GM18507 (cell line): Measurements from ENCODE around the gene NR2F6.
A peak's percentile ranks its signal among the peaks of the same experiment; 100 is the strongest.

Experiments used
- DNase-seq: peaks from one replicate; pipeline ENCODE4 v3.0.0; 2011; ENCODE audit warnings: low read depth; ENCODE audit not compliant: insufficient read length; ENCODE audit errors: extremely low spot score
- FAIRE-seq: peaks from 2 replicates; lab custom pipeline; 2011; peaks lifted over from hg19 to GRCh38; lab: Jason Lieb, UNC

The NR2F6 gene

DNA sequence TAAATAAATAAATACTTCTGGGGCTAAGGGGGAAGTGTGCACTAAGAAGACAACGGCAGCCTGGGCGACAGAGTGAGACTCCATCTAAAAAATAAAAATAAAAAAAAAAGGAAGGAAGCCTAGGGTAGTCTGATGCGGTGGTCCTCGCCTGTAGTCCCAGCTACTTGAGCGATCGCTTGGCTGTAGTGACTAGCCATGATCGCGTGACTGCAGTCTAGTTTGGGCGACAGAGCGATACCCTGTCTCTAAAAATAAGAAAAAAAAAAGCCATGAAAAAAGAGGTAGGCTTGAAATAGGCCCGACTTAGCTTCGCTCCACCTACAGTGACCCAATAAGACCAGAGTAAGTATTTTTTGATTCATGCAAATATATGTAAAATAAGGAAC is 20.9 kb upstream of the NR2F6 start:
- no peak for FAIRE-seq
- DNase-seq: no peak

DNA sequence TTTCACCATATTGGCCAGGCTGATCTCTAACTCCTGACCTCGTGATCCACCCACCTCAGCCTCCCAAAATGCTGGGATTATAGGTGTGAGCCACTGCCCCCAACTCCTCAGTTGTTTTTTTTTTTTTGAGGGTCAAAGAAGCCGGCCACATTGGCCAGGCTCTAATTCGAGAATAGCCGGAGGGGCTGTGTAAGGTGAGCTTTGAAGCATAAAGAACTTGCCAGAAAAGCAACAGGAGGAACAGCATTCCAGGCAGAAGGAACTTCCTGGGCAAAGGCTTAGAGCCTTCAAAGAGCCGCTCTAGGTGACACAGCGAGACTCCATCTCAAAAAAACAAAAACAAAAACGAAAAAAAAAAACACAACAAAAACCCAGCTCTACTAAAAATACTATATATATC is 20.3 kb upstream of the NR2F6 start:
- DNase-seq (no peak), FAIRE-seq (no peak)

DNA sequence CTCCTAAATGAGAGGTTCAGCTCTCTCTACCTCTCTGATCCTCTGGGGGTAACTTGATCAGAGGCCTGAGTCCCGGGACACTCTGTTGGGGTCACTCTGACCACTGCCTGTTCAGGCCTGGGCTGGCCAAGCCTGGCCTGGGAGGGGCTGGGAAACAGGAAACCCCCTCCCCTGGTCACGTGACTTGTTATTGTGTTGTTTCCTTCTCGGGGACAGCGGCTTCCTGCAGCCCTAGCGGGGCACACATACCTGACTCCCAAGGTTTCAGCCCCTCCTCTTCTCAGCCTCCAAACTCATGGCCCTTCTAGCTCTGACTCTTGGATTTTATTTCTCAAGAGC is 18.9 kb upstream of the NR2F6 start, which contains the start of gene USHBP1:
USHBP1 (minus strand) TSS at position 105 of the 339 bp plus-strand sequence. CDS start 446 bp downstream, outside the sequence.
- DNase-seq (no peak), FAIRE-seq (no peak)

DNA sequence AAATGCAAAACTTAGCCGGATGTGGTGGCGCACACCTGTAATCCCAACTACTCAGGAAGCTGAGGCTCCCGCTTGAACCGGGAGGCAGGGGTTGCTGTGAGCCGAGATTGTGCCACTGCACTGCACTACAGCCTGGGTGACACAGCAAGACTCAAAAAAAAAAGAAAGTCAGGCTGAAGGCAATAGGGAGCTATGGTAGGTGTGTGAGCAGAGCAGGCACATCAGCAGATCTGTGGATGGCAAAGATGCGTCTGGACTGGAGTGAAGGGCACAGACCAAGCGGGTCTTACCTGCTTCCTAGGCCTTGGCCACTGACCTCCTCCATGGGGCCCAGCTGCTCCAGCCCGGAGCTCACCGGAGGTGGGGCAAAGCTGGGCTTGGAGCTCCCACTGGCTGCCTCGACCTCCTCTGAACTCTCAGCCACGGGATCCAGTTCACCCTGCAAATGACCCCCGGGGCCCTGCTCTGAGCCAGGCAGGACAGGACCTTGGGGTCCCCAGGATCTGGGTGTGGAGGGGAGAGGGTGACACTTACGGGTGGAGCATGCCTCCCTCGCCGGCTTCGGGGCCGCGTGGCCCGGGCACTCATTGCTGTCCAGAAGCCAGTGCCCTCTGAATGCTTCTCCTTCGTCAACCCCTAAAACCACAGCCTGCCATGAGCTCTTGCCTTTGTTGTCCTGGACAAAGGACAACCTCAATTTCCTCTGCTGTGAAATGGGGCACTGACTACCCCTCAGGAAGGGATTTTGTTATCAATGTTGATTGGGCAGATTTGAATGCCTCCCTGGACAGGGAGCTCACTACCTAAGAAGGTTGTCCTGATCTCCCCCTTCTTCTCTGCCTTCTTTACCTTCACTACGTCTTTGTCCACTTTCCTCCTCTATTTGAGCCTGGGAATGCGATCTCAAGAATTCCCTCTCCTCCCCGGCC is 18.3 kb upstream of the NR2F6 start:
- FAIRE-seq (no peak), DNase-seq (no peak)

DNA sequence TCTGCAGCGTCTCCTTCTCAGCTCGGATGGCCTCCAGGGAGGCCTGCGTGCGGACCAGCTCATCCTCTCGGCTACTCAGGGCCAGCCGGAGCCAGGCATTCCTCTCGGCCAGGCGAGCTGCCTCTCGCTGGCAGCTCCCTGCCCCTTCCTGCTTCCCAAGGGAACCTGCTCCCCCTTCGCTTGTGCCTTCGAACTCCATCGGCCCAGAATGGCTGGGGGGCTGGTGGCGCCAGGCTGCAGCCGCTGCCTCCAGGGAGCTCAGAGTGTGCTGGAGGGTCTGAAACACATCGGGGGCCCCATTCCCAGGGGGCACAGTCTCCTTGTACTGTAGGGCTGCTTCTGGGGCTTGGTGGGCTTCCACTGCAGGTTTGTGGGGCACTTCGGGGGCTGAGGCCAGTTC is 16.8 kb upstream of the NR2F6 start:
- FAIRE-seq (no peak), DNase-seq (no peak)

DNA sequence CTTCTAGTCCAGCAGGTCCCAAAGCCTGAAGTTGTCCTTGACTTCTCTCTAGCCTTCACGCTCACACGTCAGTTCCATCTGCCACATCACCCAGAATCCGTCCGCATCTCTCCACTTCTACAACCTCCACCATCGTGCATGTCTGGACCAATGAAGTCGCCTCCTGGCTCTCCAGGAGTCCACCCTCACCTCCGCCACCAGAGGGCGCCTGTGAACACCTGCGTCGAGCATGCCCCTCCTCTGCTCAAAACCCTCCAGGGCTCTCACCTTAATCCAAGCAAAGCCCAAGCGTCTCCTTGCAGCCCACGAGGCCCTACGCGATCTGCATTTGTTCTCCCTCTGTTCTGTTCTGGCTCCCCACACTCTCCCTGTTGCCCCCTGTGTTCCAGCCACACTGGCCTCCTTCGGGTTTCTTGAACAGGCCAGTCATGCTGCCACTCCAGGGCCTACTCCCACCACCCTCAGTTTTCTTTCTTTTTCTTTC is 15.2 kb upstream of the NR2F6 start:
- peak; percentile 84 for DNase-seq
- peak; percentile 94 for FAIRE-seq

DNA sequence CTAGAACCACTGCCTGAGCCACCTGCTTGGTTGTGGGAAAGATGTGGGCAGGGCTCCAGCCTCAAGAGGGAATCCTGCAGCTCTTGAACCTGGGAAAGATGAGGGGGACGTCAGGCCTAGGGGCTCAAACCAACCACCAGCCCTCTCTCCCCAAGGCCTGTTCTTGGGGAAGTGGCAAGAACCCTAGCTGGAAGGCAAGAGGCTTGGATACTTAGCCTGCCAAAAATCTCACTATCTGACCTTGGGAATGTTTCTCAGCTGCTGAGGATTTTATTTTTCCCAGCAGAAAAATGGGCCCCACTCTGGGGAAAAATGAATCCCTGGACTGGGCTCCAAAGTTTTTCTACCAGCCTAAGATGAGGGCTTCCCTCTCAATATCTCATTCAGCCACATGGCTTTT is 14.2 kb upstream of the NR2F6 start:
- FAIRE-seq (no peak), DNase-seq (no peak)

DNA sequence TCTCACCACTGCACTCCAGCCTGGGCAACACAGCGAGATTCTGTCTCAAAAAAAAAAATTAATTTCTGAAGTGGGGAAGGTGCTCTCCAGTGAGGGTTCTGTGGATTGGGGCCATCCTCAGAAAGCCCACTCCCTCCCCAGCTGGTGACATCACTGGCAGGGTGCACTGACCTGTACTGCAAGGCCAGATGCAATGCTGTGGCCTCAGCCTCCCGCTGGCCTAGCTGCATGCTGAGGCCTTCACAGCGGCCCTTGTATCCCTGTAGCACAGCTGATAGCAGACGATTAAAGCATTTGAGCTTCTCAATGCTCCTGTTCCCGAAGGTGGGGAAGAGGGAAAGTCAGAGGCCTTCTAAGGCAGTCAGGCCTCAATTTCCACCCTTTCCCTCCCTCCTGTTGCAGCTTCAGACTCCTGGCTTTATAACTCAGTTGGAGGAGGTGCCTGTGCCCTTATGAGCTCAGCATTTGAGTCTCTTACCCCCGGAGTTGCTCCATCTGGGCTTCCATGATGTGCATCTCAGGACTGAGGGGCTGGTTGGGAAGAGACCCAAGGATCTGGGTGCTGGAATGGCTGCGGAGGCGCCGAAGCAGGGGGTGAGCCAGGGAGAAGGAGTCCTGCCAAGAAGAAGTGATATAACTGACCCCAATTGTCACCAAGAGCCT is 13.5 kb upstream of the NR2F6 start:
- DNase-seq (no peak), FAIRE-seq (no peak)

DNA sequence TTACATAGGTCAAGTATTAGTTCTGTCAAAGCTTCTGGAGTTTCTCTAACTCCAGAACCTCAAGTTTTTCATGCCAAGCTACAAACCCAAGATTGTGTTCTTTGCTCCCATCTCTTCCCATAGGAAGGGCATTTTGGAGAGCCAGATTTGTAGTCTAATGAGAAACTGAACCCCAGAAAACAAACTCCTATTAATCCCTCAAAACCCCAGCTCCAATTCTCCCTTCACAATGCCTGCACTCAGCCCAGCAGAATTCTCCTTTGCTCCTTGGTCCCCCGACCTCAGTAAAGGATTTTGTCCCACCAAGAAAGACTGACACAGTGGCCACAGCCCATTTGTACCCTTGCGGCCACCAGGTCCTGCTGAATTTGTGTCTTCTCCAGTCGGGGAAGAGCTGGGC is 10.4 kb upstream of the NR2F6 start:
- FAIRE-seq: no peak
- no peak for DNase-seq

DNA sequence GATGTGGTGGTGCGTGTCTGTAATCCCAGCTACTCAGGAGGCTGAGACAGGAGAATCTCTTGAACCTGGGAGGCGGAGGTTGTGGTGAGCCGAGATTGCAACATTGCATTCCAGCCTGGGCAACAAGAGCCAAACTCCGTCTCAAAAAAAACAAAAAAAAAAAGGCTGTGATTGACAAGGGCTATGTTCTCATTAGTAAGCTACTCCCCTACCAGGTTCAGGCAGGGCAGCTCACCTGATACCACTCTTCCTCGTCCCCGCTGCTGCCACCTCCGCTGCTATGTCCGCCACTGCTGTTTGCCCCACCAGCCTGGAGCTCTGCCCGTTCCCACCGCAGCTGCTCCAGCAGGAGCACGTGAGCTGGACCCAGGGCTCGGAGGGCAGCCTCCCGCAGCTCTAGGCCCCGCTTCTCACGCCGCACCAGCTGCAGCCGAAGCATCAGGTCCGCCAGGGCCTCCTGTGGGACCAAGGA is 9.5 kb upstream of the NR2F6 start:
- no peak for DNase-seq
- FAIRE-seq: no peak

DNA sequence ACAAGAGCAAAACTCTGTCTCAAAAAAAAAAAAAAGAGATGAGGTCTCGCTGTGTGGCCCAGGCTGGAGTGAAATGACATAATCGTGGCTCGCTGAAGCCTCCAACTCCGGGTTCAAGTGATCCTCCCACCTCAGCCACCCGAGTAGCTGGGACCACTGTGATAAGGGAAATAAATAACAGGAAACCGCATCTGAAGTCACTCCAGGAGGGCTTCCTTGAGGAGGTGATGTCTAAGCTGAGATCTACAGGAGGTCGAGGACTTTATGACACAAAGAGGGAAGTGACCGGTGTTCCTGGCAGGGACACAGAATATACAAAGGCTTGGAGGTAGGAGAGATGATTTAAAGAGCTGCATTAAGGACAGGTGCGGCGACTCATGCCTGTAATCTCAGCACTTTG is 8.9 kb upstream of the NR2F6 start:
- no peak for FAIRE-seq

DNA sequence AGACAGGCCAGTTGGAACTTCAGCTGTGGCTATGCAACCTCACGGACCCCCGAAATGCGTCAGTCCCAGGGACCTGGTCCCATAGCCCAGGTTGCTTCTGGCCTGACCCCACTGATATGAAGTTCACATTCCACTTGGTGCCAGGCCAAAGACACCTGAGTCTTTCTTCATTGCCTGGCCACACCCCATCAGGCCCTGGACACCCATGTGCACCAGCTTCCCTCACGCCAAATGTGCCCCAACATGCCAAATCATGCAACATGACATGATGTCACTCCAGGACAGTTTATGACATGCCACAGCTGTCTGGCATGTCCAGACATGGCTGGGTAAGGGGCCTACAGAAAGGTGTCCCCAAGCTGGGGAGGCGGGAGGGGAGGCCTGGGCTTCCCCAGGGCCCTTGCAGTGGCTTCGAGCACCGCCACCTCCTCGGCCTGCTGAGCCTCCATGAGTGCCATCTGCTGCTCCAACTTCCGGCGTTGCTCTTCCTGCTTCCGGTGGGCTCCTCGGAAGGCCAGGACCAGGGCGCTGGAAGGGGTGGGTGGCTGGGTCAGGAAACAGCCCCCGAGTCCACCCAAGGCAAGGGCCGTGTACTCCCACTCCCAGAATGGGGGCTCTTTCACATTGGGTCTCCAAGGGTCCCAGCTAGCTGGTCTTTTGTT is 4.3 kb upstream of the NR2F6 start:
- FAIRE-seq (no peak), DNase-seq (no peak)

More for the DNA sequence above, 8.9 kb upstream of the NR2F6 start:
- no peak for DNase-seq

DNA sequence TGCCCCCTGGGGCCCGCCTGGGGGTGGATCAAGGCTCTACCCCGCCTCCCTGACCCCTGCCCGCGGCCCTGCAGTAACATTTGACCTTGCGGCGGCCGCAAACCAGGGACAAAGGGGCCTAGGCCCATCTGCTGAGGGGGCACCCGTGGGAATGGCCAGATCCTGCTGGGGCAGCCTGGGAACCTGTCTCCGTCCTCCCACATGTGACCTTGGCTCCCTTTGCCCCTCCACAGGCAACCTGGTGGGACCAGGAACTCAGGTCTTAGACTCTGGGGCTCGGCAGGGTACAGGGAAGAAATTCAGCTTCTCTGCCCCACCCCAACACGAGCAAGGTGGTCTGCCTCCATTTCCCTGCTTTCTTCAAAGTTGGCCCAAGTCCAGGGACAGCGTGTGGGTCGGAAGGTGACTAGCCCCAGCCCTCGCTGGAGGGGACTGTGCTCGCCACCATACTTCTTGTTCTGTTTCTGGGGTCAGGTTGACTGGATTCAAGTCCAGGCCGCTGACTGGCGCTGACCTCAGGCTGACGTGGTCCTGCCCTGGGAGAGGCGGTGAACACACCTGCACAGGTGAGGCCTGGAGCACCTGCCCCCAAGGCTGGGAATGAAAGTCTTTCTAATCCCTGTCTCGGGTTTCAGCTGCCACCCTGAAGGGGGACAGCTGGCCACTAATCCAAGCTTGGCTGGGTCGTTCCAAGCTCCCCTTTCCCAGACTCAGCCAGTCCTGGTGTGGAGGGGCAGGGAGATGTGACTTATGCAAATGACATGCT is 2.5 kb upstream of the NR2F6 start:
- DNase-seq (no peak), FAIRE-seq (no peak)

DNA sequence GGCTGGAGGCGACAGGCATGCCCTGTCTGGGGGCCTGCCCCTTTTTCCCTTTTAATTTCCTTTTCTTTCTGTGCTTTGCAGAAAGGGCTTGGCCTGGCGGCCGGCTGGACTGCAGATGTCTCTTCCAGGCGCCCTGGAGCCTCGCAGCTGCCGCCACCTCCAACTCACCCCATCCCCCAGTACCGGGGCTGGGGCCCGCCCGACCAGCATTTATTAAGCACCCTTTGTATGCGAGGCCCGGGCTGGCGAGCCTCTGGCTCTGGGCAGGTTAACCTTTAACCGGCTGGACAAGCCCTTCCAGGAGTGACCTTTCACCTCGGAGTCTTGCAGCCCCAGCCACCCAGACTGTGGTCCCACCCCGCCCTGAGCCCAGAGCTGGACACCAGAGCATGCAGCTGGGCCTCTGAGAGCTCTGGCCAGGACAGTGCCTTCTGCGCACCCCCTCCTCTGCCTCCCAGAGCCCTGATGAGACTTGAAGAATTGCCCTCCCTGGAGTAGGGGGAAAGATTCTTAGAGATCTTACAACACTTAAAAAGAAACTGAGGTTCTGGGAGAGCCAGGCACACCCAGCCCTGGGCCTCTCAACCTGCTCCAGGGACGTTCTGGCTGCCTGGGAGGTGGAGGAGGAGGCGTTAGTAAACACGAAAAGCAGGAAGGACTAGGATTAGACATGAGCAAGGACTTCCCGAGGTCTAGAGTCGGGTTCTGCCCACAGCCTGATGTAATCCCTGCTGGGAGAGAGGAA is 1.1 kb upstream of the NR2F6 start:
- FAIRE-seq (no peak), DNase-seq (no peak)

DNA sequence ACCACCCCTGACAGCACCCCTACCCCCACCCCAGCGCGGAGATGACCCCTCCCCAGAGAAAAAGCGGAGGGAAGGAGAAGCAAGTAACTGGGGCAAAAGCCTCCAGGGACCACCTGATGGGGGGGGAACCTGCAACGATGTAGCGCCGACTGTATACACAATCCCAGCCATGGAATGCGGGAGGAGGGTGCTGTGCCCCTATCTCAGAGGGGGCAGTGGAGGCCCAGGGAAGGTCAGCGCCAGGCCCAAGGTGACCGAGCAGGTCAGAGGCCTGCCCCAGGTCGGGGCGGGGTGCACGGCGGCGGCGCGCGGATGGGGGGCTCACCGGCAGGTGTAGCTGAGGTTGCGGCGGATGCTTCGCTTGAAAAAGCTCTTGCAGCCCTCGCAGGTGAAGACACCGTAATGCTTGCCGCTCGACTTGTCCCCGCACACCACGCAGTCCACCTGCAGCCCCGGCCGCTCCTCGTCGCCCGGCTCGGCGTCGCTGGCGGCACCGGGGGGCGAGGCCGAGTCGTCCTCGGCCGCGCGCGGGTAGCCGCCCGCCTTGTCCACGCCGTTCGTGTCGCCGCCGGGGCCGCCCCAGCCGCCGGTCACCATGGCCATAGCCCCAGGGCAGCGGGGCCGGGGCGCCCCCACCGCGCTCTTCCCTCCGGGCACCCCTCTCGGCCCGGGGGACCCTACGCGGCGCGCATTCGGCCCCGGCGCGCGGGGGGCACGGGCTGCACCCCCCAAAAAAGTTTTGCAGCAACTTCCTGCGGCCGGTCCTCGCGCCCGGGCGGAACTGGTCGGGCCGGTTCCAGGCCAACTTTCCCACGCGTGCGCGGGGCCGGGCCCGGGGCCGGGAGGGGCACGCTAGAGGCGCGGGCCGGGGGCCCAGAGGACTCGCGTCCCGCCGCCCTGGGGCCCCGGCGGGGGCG is 843 bp downstream of the NR2F6 start:
- no peak for DNase-seq
- FAIRE-seq: no peak

DNA sequence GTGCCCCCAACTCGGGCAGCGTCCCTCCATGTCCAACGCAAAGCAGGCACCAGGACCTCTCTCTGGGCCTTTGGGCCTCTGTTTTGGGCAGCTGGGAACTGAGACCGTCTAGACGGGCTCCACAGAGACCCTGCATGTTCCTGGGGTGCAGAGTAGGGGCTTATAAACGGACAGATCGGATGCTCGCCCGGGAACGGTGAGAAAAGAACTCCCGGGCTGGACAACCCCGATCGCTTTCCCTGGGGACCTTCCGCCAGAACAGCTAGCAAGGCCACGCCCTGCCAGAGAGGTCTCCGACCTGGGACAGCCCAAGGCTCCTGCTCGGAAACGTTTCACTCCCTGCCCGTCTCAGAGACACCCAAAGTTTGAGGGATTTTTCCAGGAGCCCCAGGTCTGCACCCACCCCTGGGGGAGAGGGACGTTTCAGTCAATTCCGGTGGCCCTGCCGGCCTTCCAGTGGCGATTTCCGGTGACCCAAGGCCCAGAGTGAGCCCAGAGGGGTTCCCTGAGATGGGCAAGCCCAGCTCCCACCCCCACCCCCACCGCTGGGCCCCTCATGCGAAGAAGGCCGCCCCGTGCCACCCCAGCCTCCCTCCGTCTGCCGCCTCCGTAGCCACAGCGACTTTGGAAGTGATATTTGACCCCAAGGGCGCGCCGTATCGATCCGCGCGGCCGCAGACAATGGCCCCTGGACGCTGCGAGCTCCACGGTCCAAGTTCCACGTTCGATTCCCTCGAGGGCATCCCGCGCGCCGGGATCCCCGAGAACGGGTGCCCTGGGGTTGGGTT is 1.7 kb downstream of the NR2F6 start:
- DNase-seq: no peak
- FAIRE-seq: no peak

DNA sequence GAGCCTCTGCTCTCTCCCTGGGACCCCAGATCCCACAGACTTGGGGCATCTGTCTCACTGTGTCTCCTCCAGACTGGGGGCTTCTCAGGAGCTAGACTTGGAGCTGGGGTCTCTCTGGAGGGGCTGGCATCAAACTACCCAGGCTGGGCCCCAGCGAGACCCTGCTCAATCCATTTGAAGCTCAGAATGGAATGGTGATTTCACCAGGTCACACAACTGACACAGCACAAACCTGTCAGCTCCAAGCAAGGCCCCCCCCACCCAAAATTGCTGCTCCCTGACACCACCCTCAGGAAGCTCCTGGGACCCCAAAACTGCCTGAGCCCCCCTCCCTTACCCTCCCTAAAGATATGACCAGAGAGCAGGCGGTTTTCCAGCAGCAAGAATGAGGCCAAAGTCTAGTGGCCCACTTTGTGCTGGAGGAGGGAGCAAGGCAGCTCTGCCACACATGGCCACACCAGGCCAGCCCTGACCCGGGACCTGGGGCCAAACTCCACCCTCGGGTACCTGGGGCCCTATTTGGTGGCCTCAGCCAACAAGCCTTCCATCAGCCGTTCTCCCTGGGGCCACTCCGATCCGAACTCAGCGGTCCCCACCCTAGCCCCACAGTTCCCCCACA is 2.4 kb downstream of the NR2F6 start:
- FAIRE-seq: no peak
- DNase-seq: no peak
